Cerebellar cortex (tissue), 1 donor: ENCODE measurements around the gene UNK.
"Not testable (repeated sequence)": the region's sequence is repeated elsewhere in the genome, so short reads cannot be mapped to it uniquely, and the experiment has no call there.

Experiments
- DNase-seq: peaks from one replicate; pipeline ENCODE4 v3.0.0-alpha.2; 2015; ENCODE audit warnings: low spot score

The UNK gene

GRCh38 chr17:75773121-75773807 is 11.3 kb upstream of the UNK start:
- DNase-seq: peak; percentile 39

- DNase-seq: no peak
These were observed 10.7 kb upstream of the UNK start for GRCh38 chr17:75773808-75774470.

- DNase-seq: no peak
These were observed 10.1 kb upstream of the UNK start for GRCh38 chr17:75774471-75774990.

GRCh38 chr17:75774991-75775668 is 9.5 kb upstream of the UNK start:
- peak; percentile 28 for DNase-seq

GRCh38 chr17:75776386-75777295 is 8.0 kb upstream of the UNK start:
- peak; percentile 37 for DNase-seq

- DNase-seq: no peak
These were observed 7.2 kb upstream of the UNK start for GRCh38 chr17:75777296-75777922.

- DNase-seq: not testable (repeated sequence)
These were observed 6.3 kb upstream of the UNK start for GRCh38 chr17:75778066-75778860.

GRCh38 chr17:75778861-75779249 is 5.8 kb upstream of the UNK start:
- DNase-seq: no peak

- peak; percentile 100 for DNase-seq
These were observed 5.2 kb upstream of the UNK start for GRCh38 chr17:75779250-75779986.

GRCh38 chr17:75779987-75780889 is 4.4 kb upstream of the UNK start:
- no peak for DNase-seq

GRCh38 chr17:75783069-75783783 is 1.4 kb upstream of the UNK start:
- DNase-seq: peak; percentile 42

- DNase-seq: no peak
These were observed 668 bp upstream of the UNK start for GRCh38 chr17:75783803-75784472.

- peak; percentile 83 for DNase-seq
These were observed 647 bp downstream of the UNK start for GRCh38 chr17:75785016-75785890.

- DNase-seq: no peak
These were observed 6.6 kb downstream of the UNK start for GRCh38 chr17:75791254-75791653.

GRCh38 chr17:75793460-75793859 is 8.9 kb downstream of the UNK start:
- DNase-seq: no peak

- DNase-seq: no peak
These were observed 11.4 kb downstream of the UNK start for GRCh38 chr17:75795820-75796607.
